ENCODE results near the gene TPMT. TPM values are rescaled to one million over a fixed set of nuclear protein-coding genes. Genes with fewer than 3 reads are reported as not detected.

The TPMT gene
- total and polyA plus RNA-seq, 2 of the 13 experiments (the other 11 are each of a cell fraction or from before 2014, with no cell fraction given) = 11.1 to 22.8 TPM

GRCh38 chr6:18122128-18123093, 32.5 kb downstream of the TPMT start, which contains the start of gene NHLRC1 (continued):
- no peak; the same call in 1 of the 2 replicates for TF ChIP-seq ZBTB10 (CRISPR knock-in tag; IDR thresholded peaks at IDR 0.05; ENCODE audit: borderline replicate concordance)
- peak; percentile 93 for TF ChIP-seq TBX2 (CRISPR knock-in tag; IDR thresholded peaks at IDR 0.05; ENCODE audit: borderline replicate concordance)
- peak; percentile 100 for TF ChIP-seq RXRA (CRISPR knock-in tag; IDR thresholded peaks at IDR 0.05)
- no peak for TF ChIP-seq TCF12 (IDR thresholded peaks at IDR 0.05)
- TF ChIP-seq TCF12 (CRISPR knock-in tag; IDR thresholded peaks at IDR 0.05) = peak; percentile 92
- peak; percentile 95 for TF ChIP-seq YEATS2 (CRISPR knock-in tag; IDR thresholded peaks at IDR 0.05; ENCODE audit: borderline replicate concordance)
- TF ChIP-seq CSRNP2 (CRISPR knock-in tag; conservative IDR thresholded peaks at IDR 0.05; ENCODE audit: low read depth) = no peak
- peak; percentile 89; the same call in 1 of the 2 replicates for TF ChIP-seq ZNF383 (CRISPR knock-in tag; IDR thresholded peaks at IDR 0.05; ENCODE audit: borderline replicate concordance)
- peak; percentile 93; the same call in 1 of the 2 replicates for TF ChIP-seq ZNF510 (CRISPR knock-in tag; IDR thresholded peaks at IDR 0.05; ENCODE audit: low read depth)
- TF ChIP-seq NONO (IDR thresholded peaks at IDR 0.05) = no peak
- peak; percentile 100 for TF ChIP-seq NONO (CRISPR knock-in tag; conservative IDR thresholded peaks at IDR 0.05)
- TF ChIP-seq RAD21 (CRISPR knock-in tag; IDR thresholded peaks at IDR 0.05) = peak; percentile 99
- peak; percentile 96 for TF ChIP-seq MYPOP (CRISPR knock-in tag; IDR thresholded peaks at IDR 0.05)
- TF ChIP-seq ZNF10 (CRISPR knock-in tag; IDR thresholded peaks at IDR 0.05; ENCODE audit: borderline replicate concordance, low read depth) = no peak
- TF ChIP-seq PREB (CRISPR knock-in tag; IDR thresholded peaks at IDR 0.05) = no peak
- TF ChIP-seq RFX3 (CRISPR knock-in tag; IDR thresholded peaks at IDR 0.05) = no peak
- TF ChIP-seq ZNF766 (CRISPR knock-in tag; IDR thresholded peaks at IDR 0.05; ENCODE audit: borderline replicate concordance) = peak; percentile 95; the same call in 1 of the 2 replicates
- peak; percentile 98 for TF ChIP-seq ZFP91 (CRISPR knock-in tag; IDR thresholded peaks at IDR 0.05; ENCODE audit: borderline replicate concordance)
- no peak; the same call in 1 of the 2 replicates for TF ChIP-seq REXO4 (CRISPR knock-in tag; IDR thresholded peaks at IDR 0.05; ENCODE audit: borderline replicate concordance)
- peak; percentile 92 for TF ChIP-seq MEF2D (CRISPR knock-in tag; IDR thresholded peaks at IDR 0.05)

Data from HepG2 (cell line).